ENCODE measurements around the gene CAT. TPM values are rescaled to one million over a fixed set of nuclear protein-coding genes. Genes with fewer than 3 reads are reported as not detected.

The CAT gene

Small RNA genes lying within 50 kb of the gene (small RNA-seq; reads per million reads assigned to genes)
- not detected for gene AL035079.1 (ENCODE audit: insufficient read depth)
